Stimulated activated CD4-positive, alpha-beta T cell treated with anti-CD3 and anti-CD28 coated beads, Interleukin-12 subunit alpha, Interleukin-12 subunit beta, amount 100 ng/mL, for 4 hours (primary cell): ENCODE data around the gene STAG3.
A peak's percentile ranks its signal among the peaks of the same experiment; 100 is the strongest.

Source experiments
- DNase-seq: peaks from one replicate; pipeline ENCODE4 v3.0.0-alpha.2; 2020

Gene STAG3

GRCh38 chr7:100156331-100157068 lies 21.2 kb upstream of the STAG3 start:
- no peak for DNase-seq

- DNase-seq, result no peak
These were observed 20.7 kb upstream of the STAG3 start for GRCh38 chr7:100157069-100157333.

GRCh38 chr7:100157334-100158228 lies 20.1 kb upstream of the STAG3 start:
- no peak for DNase-seq

GRCh38 chr7:100158229-100159098 lies 19.3 kb upstream of the STAG3 start, which contains the start of gene TRAPPC14:
Gene TRAPPC14 (minus strand): TSS chr7:100158723. CDS start chr7:100158499, 224 bp downstream.
- DNase-seq, result peak; percentile 93

GRCh38 chr7:100159099-100159623 lies 18.6 kb upstream of the STAG3 start:
- DNase-seq, result no peak

GRCh38 chr7:100160067-100160466 lies 17.7 kb upstream of the STAG3 start:
- no peak for DNase-seq

- DNase-seq, result no peak
These were observed 14.6 kb upstream of the STAG3 start for GRCh38 chr7:100163006-100163531.

- DNase-seq, result no peak
These were observed 13.8 kb upstream of the STAG3 start for GRCh38 chr7:100163871-100164270.

GRCh38 chr7:100166317-100166940 lies 11.3 kb upstream of the STAG3 start:
- DNase-seq, result no peak

GRCh38 chr7:100166970-100167911 lies 10.5 kb upstream of the STAG3 start:
- no peak for DNase-seq

GRCh38 chr7:100167912-100168323 lies 9.8 kb upstream of the STAG3 start:
- DNase-seq, result no peak

GRCh38 chr7:100169147-100169850 lies 8.4 kb upstream of the STAG3 start:
- no peak for DNase-seq

- DNase-seq, result no peak
These were observed 7.4 kb upstream of the STAG3 start for GRCh38 chr7:100170101-100170897.

- no peak for DNase-seq
These were observed 6.5 kb upstream of the STAG3 start for GRCh38 chr7:100171087-100171681.

GRCh38 chr7:100171840-100172239 lies 5.9 kb upstream of the STAG3 start:
- DNase-seq, result no peak

- DNase-seq, result no peak
These were observed 3.8 kb upstream of the STAG3 start for GRCh38 chr7:100173806-100174495.

GRCh38 chr7:100174582-100174981 lies 3.1 kb upstream of the STAG3 start:
- DNase-seq, result no peak

GRCh38 chr7:100175296-100175935 lies 2.3 kb upstream of the STAG3 start:
- DNase-seq, result no peak
